H9 (cell line): ENCODE measurements around the gene LRP1B. TPM values are rescaled to one million over a fixed set of nuclear protein-coding genes. Genes with fewer than 3 reads are reported as not detected.

Source experiments
- DNase-seq: peaks from one replicate; pipeline ENCODE4 v3.0.0-alpha.2; 2017
- H2AFZ ChIP-seq: one replicate; pipeline ENCODE4 v1.6.1; 2013; ENCODE audit warnings: mild to moderate bottlenecking, low read length, control low read depth, moderate library complexity
- H2AK5ac ChIP-seq: 2 replicates; pipeline ENCODE4 v1.6.1; 2013; ENCODE audit warnings: low read length, control low read depth, mixed read lengths; ENCODE audit not compliant: insufficient read length
- H2BK120ac ChIP-seq: one replicate; pipeline ENCODE4 v1.6.1; 2013; ENCODE audit warnings: low read depth, mild to moderate bottlenecking, low read length, control low read depth, inconsistent platforms; ENCODE audit not compliant: poor library complexity, severe bottlenecking
- H2BK12ac ChIP-seq: 2 replicates; pipeline ENCODE4 v1.6.1; 2013; ENCODE audit warnings: low read length, control low read depth, mixed read lengths, low read depth; ENCODE audit not compliant: insufficient read length
- H2BK15ac ChIP-seq: 2 replicates; pipeline ENCODE4 v1.6.1; 2013; ENCODE audit warnings: low read depth, low read length, control low read depth
- H2BK20ac ChIP-seq: one replicate; pipeline ENCODE4 v1.6.1; 2013; ENCODE audit warnings: low read depth, mild to moderate bottlenecking, low read length, control low read depth, inconsistent platforms; ENCODE audit not compliant: poor library complexity, severe bottlenecking
- H2BK5ac ChIP-seq: 2 replicates; pipeline ENCODE4 v1.6.1; 2013; ENCODE audit warnings: low read length, control low read depth, mixed read lengths; ENCODE audit not compliant: insufficient read length
- H3K14ac ChIP-seq: 2 replicates; pipeline ENCODE4 v1.6.1; 2013; ENCODE audit warnings: low read length, control low read depth; ENCODE audit not compliant: insufficient read depth
- H3K18ac ChIP-seq: 2 replicates; pipeline ENCODE4 v1.6.1; 2013; ENCODE audit warnings: low read depth, mild to moderate bottlenecking, mixed read lengths, low read length, control low read depth; ENCODE audit not compliant: insufficient read length
- H3K23ac ChIP-seq: 2 replicates; pipeline ENCODE4 v1.6.1; 2013; ENCODE audit warnings: low read length, control low read depth, mixed read lengths, low read depth; ENCODE audit not compliant: insufficient read length
- H3K23me2 ChIP-seq: 2 replicates; pipeline ENCODE4 v1.6.1; 2013; ENCODE audit warnings: low read depth, mild to moderate bottlenecking, mixed read lengths, low read length, control low read depth; ENCODE audit not compliant: insufficient read length, poor library complexity, severe bottlenecking
- H3K27ac ChIP-seq: 2 replicates; pipeline ENCODE4 v1.5.1; 2013; ENCODE audit warnings: low read length, control low read depth, mixed read lengths, low read depth; ENCODE audit not compliant: insufficient read length
- H3K27me3 ChIP-seq: 2 replicates; pipeline ENCODE4 v1.6.1; 2013; ENCODE audit warnings: low read length, control low read depth, inconsistent platforms; ENCODE audit not compliant: insufficient read depth
- H3K4ac ChIP-seq: 2 replicates; pipeline ENCODE4 v1.6.1; 2013; ENCODE audit warnings: low read depth, mild to moderate bottlenecking, control low read depth, inconsistent platforms, low read length, moderate library complexity
- H3K4me1 ChIP-seq: 2 replicates; pipeline ENCODE4 v1.6.1; 2013; ENCODE audit warnings: low read length, control low read depth, inconsistent platforms; ENCODE audit not compliant: insufficient read depth
- H3K4me2 ChIP-seq: 2 replicates; pipeline ENCODE4 v1.6.1; 2013; ENCODE audit warnings: low read length, control low read depth, mixed read lengths; ENCODE audit not compliant: insufficient read length, insufficient read depth
- H3K56ac ChIP-seq: 2 replicates; pipeline ENCODE4 v1.6.1; 2013; ENCODE audit warnings: low read depth, mild to moderate bottlenecking, mixed read lengths, low read length, control low read depth; ENCODE audit not compliant: insufficient read length
- H3K79me1 ChIP-seq: 2 replicates; pipeline ENCODE4 v1.6.1; 2013; ENCODE audit warnings: low read depth, mild to moderate bottlenecking, moderate library complexity, low read length, control low read depth, inconsistent platforms; ENCODE audit not compliant: insufficient read depth, poor library complexity, severe bottlenecking
- H3K79me2 ChIP-seq: 2 replicates; pipeline ENCODE4 v1.6.1; 2013; ENCODE audit warnings: low read length, control low read depth, inconsistent platforms; ENCODE audit not compliant: insufficient read depth
- H3K9ac ChIP-seq: 2 replicates; pipeline ENCODE4 v1.6.1; 2013; ENCODE audit warnings: low read length, control low read depth, mixed read lengths; ENCODE audit not compliant: insufficient read length; ENCODE audit errors: extremely low read depth
- H3K9me3 ChIP-seq: one replicate; pipeline ENCODE4 v1.6.1; 2013; ENCODE audit warnings: low read depth, low read length, inconsistent platforms; ENCODE audit not compliant: control insufficient read depth
- H3T11ph ChIP-seq: one replicate; pipeline ENCODE4 v1.6.1; 2013; ENCODE audit warnings: mild to moderate bottlenecking, low read length, control low read depth, inconsistent platforms
- H4K20me1 ChIP-seq: one replicate; pipeline ENCODE4 v1.6.1; 2013; ENCODE audit not compliant: control insufficient read depth, insufficient read length, insufficient read depth
- H4K5ac ChIP-seq: 2 replicates; pipeline ENCODE4 v1.6.1; 2013; ENCODE audit warnings: low read depth, mild to moderate bottlenecking, mixed read lengths, low read length, control low read depth; ENCODE audit not compliant: insufficient read length
- H4K8ac ChIP-seq: replicated peaks from 2 replicates; pipeline ENCODE4 v1.6.1; 2013; ENCODE audit warnings: low read length, control low read depth, mixed read lengths, low read depth; ENCODE audit not compliant: insufficient read length
- H4K91ac ChIP-seq: 2 replicates; pipeline ENCODE4 v1.6.1; 2013; ENCODE audit warnings: low read depth, mild to moderate bottlenecking, moderate library complexity, mixed read lengths, low read length, control low read depth; ENCODE audit not compliant: insufficient read length
- H3K27ac Mint-ChIP-seq, 3 experiments: 2 replicates in 2 of 3; 3 replicates in 1 of 3; pipeline ENCODE4 v1.8.0; 2020 to 2021; ENCODE audit warnings: mixed read lengths in 3 of 3, mild to moderate bottlenecking in 1 of 3, moderate library complexity in 1 of 3
- H3K27me3 Mint-ChIP-seq: 2 replicates; pipeline ENCODE4 v1.8.0; 2021; ENCODE audit warnings: low read depth, mild to moderate bottlenecking, moderate library complexity, mixed read lengths
- H3K36me3 Mint-ChIP-seq, 3 experiments: 2 replicates in 2 of 3; 3 replicates in 1 of 3; pipeline ENCODE4 v1.8.0; 2020 to 2021; ENCODE audit warnings: low read depth in 3 of 3, mixed read lengths in 3 of 3; ENCODE audit not compliant: insufficient read depth in 1 of 3
- H3K4me1 Mint-ChIP-seq, 2 experiments: 2 replicates each; pipeline ENCODE4 v1.8.0; 2020; ENCODE audit warnings: mixed read lengths in 2 of 2
- H3K4me3 Mint-ChIP-seq, 2 experiments: 2 replicates in 1 of 2; 3 replicates in 1 of 2; pipeline ENCODE4 v1.8.0; 2020 to 2021; ENCODE audit warnings: mild to moderate bottlenecking in 2 of 2, mixed read lengths in 2 of 2, moderate library complexity in 1 of 2
- H3K9me3 Mint-ChIP-seq, 2 experiments: 2 replicates in 1 of 2; 3 replicates in 1 of 2; pipeline ENCODE4 v1.8.0; 2020; ENCODE audit warnings: mild to moderate bottlenecking in 2 of 2, mixed read lengths in 2 of 2, moderate library complexity in 1 of 2
- CTCF ChIP-seq: fragments of 200-600 bp; sonication (generic); conservative IDR thresholded peaks from 3 replicates; pipeline ENCODE4 v1.8.0; 2021; ENCODE audit warnings: antibody characterized with exemption, mild to moderate bottlenecking
- WGBS: extraction: QIAGEN DNeasy Blood & Tissue Kit; methylation state at CpG from one replicate; pipeline ENCODE4 v1.1.7; 2013; ENCODE audit warnings: missing lambda C conversion rate, low lambda C conversion rate, mixed read lengths; ENCODE audit not compliant: insufficient read length; ENCODE audit errors: extremely low coverage; 5-methylcytosine and 5-hydroxymethylcytosine counted together
- total RNA-seq: library from RNA; stranded (reverse); gene quantifications from 2 replicates; pipeline ENCODE4 v1.2.1, GENCODE V29; 2021

LRP1B gene
- total RNA-seq, 1 experiment from 2014 or later: not detected

- H3K23me2 ChIP-seq: no peaks in the 10 kb centered on the region
- H2BK20ac ChIP-seq: no peak overlapping the region
- no peaks in the 10 kb centered on the region for H3K27me3 ChIP-seq
- H3K79me2 ChIP-seq: no peaks in the 10 kb centered on the region
- H3K9me3 ChIP-seq: no peaks in the 10 kb centered on the region
- H3K27me3 Mint-ChIP-seq: no peaks in the 10 kb centered on the region
- H3K79me1 ChIP-seq: no peaks in the 10 kb centered on the region
- no peak overlapping the region for H3K27ac ChIP-seq
- no CpG with 5 or more reads among the region's 1 CpG for WGBS
- no peak overlapping the region for H3K4me3 Mint-ChIP-seq
- no peak overlapping the region for H2BK5ac ChIP-seq
- H3K23ac ChIP-seq: no peak overlapping the region
- H3K4me1 ChIP-seq: no peaks in the 10 kb centered on the region
- no peak for DNase-seq
- no peak overlapping the region for H2BK120ac ChIP-seq
- no peak for TF ChIP-seq CTCF
- no peak overlapping the region for H2AK5ac ChIP-seq
- H3K9me3 Mint-ChIP-seq: no peaks in the 10 kb centered on the region; a peak in 1 of 5 replicates
- H3K27ac Mint-ChIP-seq: no peak overlapping the region
- no peak overlapping the region for H3K4me2 ChIP-seq
- no peak overlapping the region for H4K5ac ChIP-seq
- H2BK12ac ChIP-seq: no peak overlapping the region
- no peak overlapping the region for H2AFZ ChIP-seq
- peaks cover 2 to 3% of the 10 kb centered on the region in 2 experiments; a peak in 3 of 4 replicates for H3K4me1 Mint-ChIP-seq
- no peak overlapping the region for H3K4ac ChIP-seq
- H4K8ac ChIP-seq: no peak overlapping the region
- H3K36me3 Mint-ChIP-seq: no peaks in the 10 kb centered on the region; a peak in 1 of 7 replicates
- no peak overlapping the region for H4K91ac ChIP-seq
- no peak overlapping the region for H2BK15ac ChIP-seq
- no peak overlapping the region for H3K56ac ChIP-seq
- H3T11ph ChIP-seq: no peak overlapping the region
- H3K14ac ChIP-seq: no peak overlapping the region
- no peak overlapping the region for H3K9ac ChIP-seq
- H4K20me1 ChIP-seq: no peaks in the 10 kb centered on the region
- H3K18ac ChIP-seq: no peak overlapping the region
Measured at GRCh38 chr2:142020368-142020767, 110.4 kb downstream of the LRP1B start.
